Spleen (tissue), 7 donors: ENCODE measurements around the gene ZNF524.

ENCODE experiments used
- POLR2A ChIP-seq, 3 donors: fragments of 450-650 bp; IDR thresholded peaks; one replicate each; pipeline ENCODE4 v1.5.1; 2017; ENCODE audit warnings: antibody characterized with exemption in 3 of 3, mild to moderate bottlenecking in 1 of 3
- POLR2AphosphoS5 ChIP-seq, 3 donors: sonication (generic); formaldehyde crosslinking; IDR thresholded peaks; one replicate each; pipeline ENCODE4 v1.5.1; 2017; ENCODE audit warnings: antibody characterized with exemption in 3 of 3
- TF ChIP-seq, protein P1 (sequence below), 11 experiments: fragments of 200-600 bp in 7 of 11; fragments of 450-650 bp in 4 of 11; sonication (generic) in 4 of 11; IDR thresholded peaks in 8 of 11; conservative IDR thresholded peaks in 3 of 11; 1 replicate in 7 of 11; 2 replicates in 4 of 11; pipeline versions ENCODE4 v1.4.0 to v1.8.0; 2016 to 2021; ENCODE audit warnings: antibody characterized with exemption in 11 of 11, inconsistent platforms in 4 of 11, mild to moderate bottlenecking in 1 of 11
- donor health status: DM: no; HTN: no; CAD: no; lungs with moderate emphysema.
- donor health status: DM: no; HTN: no; CAD: no.
- donor health status: DM: no; HTN: no; CAD: no.

DNA sequence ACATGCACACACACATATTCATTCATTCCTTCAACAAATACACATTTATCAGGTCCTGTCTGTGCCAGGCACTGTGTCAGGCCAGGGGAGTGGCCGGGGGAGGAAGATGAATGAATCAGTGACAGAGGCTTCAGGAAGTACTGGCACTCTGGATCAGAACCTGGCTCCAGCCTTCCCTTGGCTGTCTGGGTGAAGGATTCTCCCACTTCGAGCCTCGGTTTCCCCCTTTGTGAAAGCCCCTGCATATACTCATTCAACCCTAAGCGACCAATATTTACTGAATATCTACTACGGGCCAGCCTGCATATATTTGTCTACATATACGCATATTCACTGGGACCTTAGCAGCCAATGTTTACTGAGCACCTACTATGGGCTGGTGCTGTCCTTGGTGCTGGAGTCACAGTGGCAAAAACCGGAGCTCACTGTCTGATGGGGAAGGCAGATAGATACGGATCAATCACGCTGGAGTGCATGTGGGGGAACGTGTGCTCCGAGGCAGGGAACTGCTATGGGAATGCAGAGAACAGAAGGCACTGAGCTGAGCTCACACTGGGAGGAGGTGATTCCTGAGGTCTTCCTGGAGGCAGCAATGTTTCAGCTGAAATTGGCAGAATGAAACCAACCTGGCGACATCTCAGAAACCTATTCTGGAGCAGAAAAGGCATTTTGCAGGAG is 18.8 kb upstream of the ZNF524 start:
- TF ChIP-seq POLR2A (IDR thresholded peaks at IDR 0.05) (no peak), POLR2AphosphoS5 (IDR thresholded peaks at IDR 0.05) (no peak)
- TF ChIP-seq, protein P1, sequence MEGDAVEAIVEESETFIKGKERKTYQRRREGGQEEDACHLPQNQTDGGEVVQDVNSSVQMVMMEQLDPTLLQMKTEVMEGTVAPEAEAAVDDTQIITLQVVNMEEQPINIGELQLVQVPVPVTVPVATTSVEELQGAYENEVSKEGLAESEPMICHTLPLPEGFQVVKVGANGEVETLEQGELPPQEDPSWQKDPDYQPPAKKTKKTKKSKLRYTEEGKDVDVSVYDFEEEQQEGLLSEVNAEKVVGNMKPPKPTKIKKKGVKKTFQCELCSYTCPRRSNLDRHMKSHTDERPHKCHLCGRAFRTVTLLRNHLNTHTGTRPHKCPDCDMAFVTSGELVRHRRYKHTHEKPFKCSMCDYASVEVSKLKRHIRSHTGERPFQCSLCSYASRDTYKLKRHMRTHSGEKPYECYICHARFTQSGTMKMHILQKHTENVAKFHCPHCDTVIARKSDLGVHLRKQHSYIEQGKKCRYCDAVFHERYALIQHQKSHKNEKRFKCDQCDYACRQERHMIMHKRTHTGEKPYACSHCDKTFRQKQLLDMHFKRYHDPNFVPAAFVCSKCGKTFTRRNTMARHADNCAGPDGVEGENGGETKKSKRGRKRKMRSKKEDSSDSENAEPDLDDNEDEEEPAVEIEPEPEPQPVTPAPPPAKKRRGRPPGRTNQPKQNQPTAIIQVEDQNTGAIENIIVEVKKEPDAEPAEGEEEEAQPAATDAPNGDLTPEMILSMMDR (IDR thresholded peaks at IDR 0.05 in 8 of 11, conservative IDR thresholded peaks at IDR 0.05 in 3 of 11), result no peak
